GM23248 (cell line): ENCODE data around the gene CACNA2D1. TPM values are rescaled to one million over a fixed set of nuclear protein-coding genes. Genes with fewer than 3 reads are reported as not detected.

Source experiments
- DNase-seq: peaks from one replicate; pipeline ENCODE4 v3.0.0-alpha.2; 2015
- H2AFZ ChIP-seq: fragments of 200-600 bp; sonication (generic); 2 replicates; pipeline ENCODE4 v1.6.1; 2016; ENCODE audit warnings: antibody characterized with exemption
- H3F3A ChIP-seq: fragments of 200-600 bp; sonication (generic); 2 replicates; pipeline ENCODE4 v1.6.1; 2016; ENCODE audit warnings: mild to moderate bottlenecking, antibody characterized with exemption, mixed run types; ENCODE audit not compliant: insufficient read depth
- H3K27ac ChIP-seq: fragments of 200-600 bp; sonication (generic); 2 replicates; pipeline ENCODE4 v1.5.1; 2016; ENCODE audit warnings: mild to moderate bottlenecking
- H3K27me3 ChIP-seq: fragments of 200-600 bp; sonication (generic); replicated peaks from 2 replicates; pipeline ENCODE4 v1.6.1; 2016; ENCODE audit warnings: mild to moderate bottlenecking; ENCODE audit not compliant: insufficient read depth
- H3K36me3 ChIP-seq: fragments of 200-600 bp; sonication (generic); 2 replicates; pipeline ENCODE4 v1.6.1; 2016; ENCODE audit warnings: low read depth, mild to moderate bottlenecking
- H3K4me1 ChIP-seq: fragments of 200-600 bp; sonication (generic); 2 replicates; pipeline ENCODE4 v1.6.1; 2016; ENCODE audit warnings: mild to moderate bottlenecking; ENCODE audit not compliant: insufficient read depth
- H3K4me2 ChIP-seq: fragments of 200-600 bp; sonication (generic); one replicate; pipeline ENCODE4 v1.6.1; 2016; ENCODE audit warnings: mild to moderate bottlenecking; ENCODE audit not compliant: unreplicated experiment
- H3K4me3 ChIP-seq: fragments of 200-600 bp; sonication (generic); 2 replicates; pipeline ENCODE4 v1.5.1; 2016; ENCODE audit warnings: mild to moderate bottlenecking
- H3K79me2 ChIP-seq: fragments of 200-600 bp; sonication (generic); 2 replicates; pipeline ENCODE4 v1.6.1; 2016; ENCODE audit warnings: mild to moderate bottlenecking; ENCODE audit not compliant: insufficient read depth
- H3K9ac ChIP-seq: fragments of 200-600 bp; sonication (generic); 2 replicates; pipeline ENCODE4 v1.6.1; 2016; ENCODE audit warnings: mild to moderate bottlenecking
- H3K9me2 ChIP-seq: fragments of 200-600 bp; sonication (generic); 2 replicates; pipeline ENCODE4 v1.6.1; 2016; ENCODE audit warnings: mixed run types, mild to moderate bottlenecking, moderate library complexity; ENCODE audit not compliant: insufficient read depth
- H3K9me3 ChIP-seq: fragments of 200-600 bp; sonication (generic); one replicate; pipeline ENCODE4 v1.6.1; 2017; ENCODE audit warnings: low read depth
- H4K20me1 ChIP-seq: fragments of 200-600 bp; sonication (generic); 2 replicates; pipeline ENCODE4 v1.6.0; 2016; ENCODE audit not compliant: insufficient read depth
- EZH2 ChIP-seq: fragments of 200-600 bp; sonication (generic); IDR thresholded peaks from 2 replicates; pipeline ENCODE4 v1.6.1; 2018; ENCODE audit warnings: antibody characterized with exemption, mild to moderate bottlenecking; ENCODE audit not compliant: insufficient read depth, poor library complexity, severe bottlenecking
- EZH2phosphoT487 ChIP-seq: fragments of 200-600 bp; sonication (generic); IDR thresholded peaks from 2 replicates; pipeline ENCODE4 v1.6.1; 2018; ENCODE audit warnings: antibody characterized with exemption, moderate library complexity, mild to moderate bottlenecking, low read depth; ENCODE audit not compliant: insufficient read depth
- WGBS, 2 experiments: methylation state at CpG; one replicate each; pipeline ENCODE4 v1.1.6; 2015 to 2017; ENCODE audit warnings: low lambda C conversion rate in 2 of 2, low coverage in 1 of 2; ENCODE audit errors: missing lambda C conversion rate in 2 of 2; 5-methylcytosine and 5-hydroxymethylcytosine counted together
- in situ Hi-C: fragments of 300-500 bp; cut with MboI; formaldehyde crosslinking; loops from 2 replicates; pipeline ENCODE4 v1.15.0; 2020
- polyA plus RNA-seq: library from polyadenylated mRNA; unstranded; fragments of >200 nt; fragmentation: Nextera tagmentation; extraction: Ambion mirVana; gene quantifications from 2 replicates; pipeline ENCODE4 v1.2.1, GENCODE V29; 2016
- total RNA-seq: library from RNA; depleted of rRNA; stranded (reverse); fragments of >200 nt; shearing (Covaris generic); gene quantifications from 2 replicates; pipeline ENCODE4 v1.2.3, GENCODE V29; 2014

CACNA2D1 gene
- total and polyA plus RNA-seq, 2 experiments from 2014 or later = 7.7 to 21.2 TPM

GRCh38 chr7:82156893-82157292 lies 286.7 kb downstream of the CACNA2D1 start:
- no peak overlapping the region for H3K27ac ChIP-seq
- H3K4me1 ChIP-seq = no peaks in the 10 kb centered on the region
- in situ Hi-C loops = no loop called here
- TF ChIP-seq EZH2 (no peak), EZH2phosphoT487 (no peak)
- H3K9ac ChIP-seq = no peak overlapping the region
- no peaks in the 10 kb centered on the region for H4K20me1 ChIP-seq
- H3K9me3 ChIP-seq = no peaks in the 10 kb centered on the region
- DNase-seq = no peak
- no peaks in the 10 kb centered on the region for H3K36me3 ChIP-seq
- no peaks in the 10 kb centered on the region for H3K9me2 ChIP-seq
- no peaks in the 10 kb centered on the region for H3K79me2 ChIP-seq
- no peak overlapping the region for H3K4me3 ChIP-seq
- no peaks in the 10 kb centered on the region for H3F3A ChIP-seq
- H3K27me3 ChIP-seq = no peaks in the 10 kb centered on the region
- no peak overlapping the region for H3K4me2 ChIP-seq
- 95 to 100% methylated on average over 1 of the region's 1 CpG for WGBS, 2 experiments
- no peak overlapping the region for H2AFZ ChIP-seq

- Histone ChIP-seq H3F3A (no peaks in the 10 kb centered on the region), H3K4me3 (no peak overlapping the region), H3K27me3 (no peaks in the 10 kb centered on the region), H3K4me1 (no peaks in the 10 kb centered on the region), H3K79me2 (no peaks in the 10 kb centered on the region), H3K36me3 (no peaks in the 10 kb centered on the region), H3K9ac (no peak overlapping the region), H3K9me3 (no peaks in the 10 kb centered on the region), H2AFZ (no peak overlapping the region), H4K20me1 (no peaks in the 10 kb centered on the region), H3K27ac (no peak overlapping the region), H3K9me2 (no peaks in the 10 kb centered on the region), H3K4me2 (no peak overlapping the region)
- TF ChIP-seq EZH2 (no peak), EZH2phosphoT487 (no peak)
- in situ Hi-C loops = no loop called here
- WGBS, 2 experiments = 71 to 76% methylated on average over 3 of the region's 3 CpGs
- DNase-seq = no peak
Measured at GRCh38 chr7:82156168-82156567, 287.4 kb downstream of the CACNA2D1 start.

GRCh38 chr7:82154728-82155127 lies 288.8 kb downstream of the CACNA2D1 start:
- no peak for TF ChIP-seq EZH2phosphoT487
- no peak for TF ChIP-seq EZH2
- 65 to 77% methylated on average over 2 of the region's 2 CpGs for WGBS, 2 experiments
- no peak for DNase-seq
- H3K27ac ChIP-seq = no peak overlapping the region
- no peak overlapping the region for H3K4me2 ChIP-seq
- in situ Hi-C loops = no loop called here
- no peaks in the 10 kb centered on the region for H3K36me3 ChIP-seq
- H3K27me3 ChIP-seq = no peaks in the 10 kb centered on the region
- no peaks in the 10 kb centered on the region for H3K79me2 ChIP-seq
- no peaks in the 10 kb centered on the region for H3K4me1 ChIP-seq
- H4K20me1 ChIP-seq = no peaks in the 10 kb centered on the region
- no peaks in the 10 kb centered on the region for H3K9me3 ChIP-seq
- no peak overlapping the region for H3K4me3 ChIP-seq
- no peaks in the 10 kb centered on the region for H3K9me2 ChIP-seq
- H2AFZ ChIP-seq = no peak overlapping the region
- H3K9ac ChIP-seq = no peak overlapping the region
- no peaks in the 10 kb centered on the region for H3F3A ChIP-seq

GRCh38 chr7:82153776-82154175 lies 289.8 kb downstream of the CACNA2D1 start:
- no peaks in the 10 kb centered on the region for H3K27me3 ChIP-seq

GRCh38 chr7:82152858-82153257 lies 290.7 kb downstream of the CACNA2D1 start:
- no peak overlapping the region for H2AFZ ChIP-seq
- H3K9me3 ChIP-seq = no peaks in the 10 kb centered on the region
- no peak overlapping the region for H3K9ac ChIP-seq
- 100% methylated on average over 1 of the region's 1 CpG for WGBS, 2 experiments
- H3K36me3 ChIP-seq = no peaks in the 10 kb centered on the region
- no peaks in the 10 kb centered on the region for H3F3A ChIP-seq
- DNase-seq = no peak
- in situ Hi-C loops = no loop called here
- no peak overlapping the region for H3K4me2 ChIP-seq
- no peak overlapping the region for H3K27ac ChIP-seq
- TF ChIP-seq EZH2phosphoT487 (no peak), EZH2 (no peak)
- H3K79me2 ChIP-seq = no peaks in the 10 kb centered on the region
- no peaks in the 10 kb centered on the region for H3K9me2 ChIP-seq
- no peaks in the 10 kb centered on the region for H3K27me3 ChIP-seq
- no peaks in the 10 kb centered on the region for H4K20me1 ChIP-seq
- H3K4me3 ChIP-seq = no peak overlapping the region
- H3K4me1 ChIP-seq = no peaks in the 10 kb centered on the region

More at GRCh38 chr7:82153776-82154175, 289.8 kb downstream of the CACNA2D1 start:
- 96 to 97% methylated on average over 2 of the region's 2 CpGs for WGBS, 2 experiments
- H3K9me3 ChIP-seq = no peaks in the 10 kb centered on the region
- H4K20me1 ChIP-seq = no peaks in the 10 kb centered on the region
- TF ChIP-seq EZH2 (no peak), EZH2phosphoT487 (no peak)
- H3K4me1 ChIP-seq = no peaks in the 10 kb centered on the region
- no peak overlapping the region for H3K4me2 ChIP-seq
- no peak overlapping the region for H3K4me3 ChIP-seq
- in situ Hi-C loops = no loop called here
- no peaks in the 10 kb centered on the region for H3K79me2 ChIP-seq
- H3K9me2 ChIP-seq = no peaks in the 10 kb centered on the region
- no peaks in the 10 kb centered on the region for H3F3A ChIP-seq
- H2AFZ ChIP-seq = no peak overlapping the region
- no peak for DNase-seq
- no peak overlapping the region for H3K27ac ChIP-seq
- no peaks in the 10 kb centered on the region for H3K36me3 ChIP-seq
- H3K9ac ChIP-seq = no peak overlapping the region
